Hepatocyte (in vitro differentiated cells): ENCODE data around the gene CHRNB1.

Experiments used
- EZH2 ChIP-seq: fragments of 200-600 bp; sonication (generic); IDR thresholded peaks from 2 replicates; pipeline ENCODE4 v1.6.1; 2016; ENCODE audit warnings: antibody characterized with exemption, mild to moderate bottlenecking, borderline replicate concordance
- TF ChIP-seq, protein P1 (sequence below): fragments of 200-600 bp; sonication (generic); IDR thresholded peaks from 2 replicates; pipeline ENCODE4 v1.5.1; 2016; ENCODE audit warnings: antibody characterized with exemption, mild to moderate bottlenecking; ENCODE audit not compliant: poor library complexity

- TF ChIP-seq, protein P1, sequence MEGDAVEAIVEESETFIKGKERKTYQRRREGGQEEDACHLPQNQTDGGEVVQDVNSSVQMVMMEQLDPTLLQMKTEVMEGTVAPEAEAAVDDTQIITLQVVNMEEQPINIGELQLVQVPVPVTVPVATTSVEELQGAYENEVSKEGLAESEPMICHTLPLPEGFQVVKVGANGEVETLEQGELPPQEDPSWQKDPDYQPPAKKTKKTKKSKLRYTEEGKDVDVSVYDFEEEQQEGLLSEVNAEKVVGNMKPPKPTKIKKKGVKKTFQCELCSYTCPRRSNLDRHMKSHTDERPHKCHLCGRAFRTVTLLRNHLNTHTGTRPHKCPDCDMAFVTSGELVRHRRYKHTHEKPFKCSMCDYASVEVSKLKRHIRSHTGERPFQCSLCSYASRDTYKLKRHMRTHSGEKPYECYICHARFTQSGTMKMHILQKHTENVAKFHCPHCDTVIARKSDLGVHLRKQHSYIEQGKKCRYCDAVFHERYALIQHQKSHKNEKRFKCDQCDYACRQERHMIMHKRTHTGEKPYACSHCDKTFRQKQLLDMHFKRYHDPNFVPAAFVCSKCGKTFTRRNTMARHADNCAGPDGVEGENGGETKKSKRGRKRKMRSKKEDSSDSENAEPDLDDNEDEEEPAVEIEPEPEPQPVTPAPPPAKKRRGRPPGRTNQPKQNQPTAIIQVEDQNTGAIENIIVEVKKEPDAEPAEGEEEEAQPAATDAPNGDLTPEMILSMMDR = no peak
- no peak for TF ChIP-seq EZH2
Observed at GRCh38 chr17:7443499-7444485, 1.1 kb upstream of the CHRNB1 start.
